ENCODE data around the gene POU2F1.
A peak's percentile ranks its signal among the peaks of the same experiment; 100 is the strongest.

POU2F1 gene

DNA sequence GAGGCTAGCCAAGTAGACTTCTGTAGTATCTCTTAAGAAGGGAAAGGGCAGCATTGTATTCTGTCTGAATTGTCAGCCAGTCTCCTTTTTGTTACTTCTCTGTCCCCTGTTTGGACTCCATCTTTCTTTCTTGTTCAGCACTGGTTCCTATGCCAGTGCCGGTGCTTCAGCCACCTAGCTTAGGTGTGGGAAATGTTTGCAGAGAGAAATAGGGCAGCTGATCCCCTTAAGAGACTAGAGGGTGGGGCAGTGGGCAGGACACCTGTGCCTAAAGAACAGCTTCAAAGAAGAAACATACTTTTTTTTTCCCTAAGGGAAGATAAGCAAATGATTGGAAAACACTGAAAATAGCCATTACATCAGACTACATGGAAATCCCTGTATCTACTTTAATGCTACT is 113.0 kb downstream of the POU2F1 start:
- TF ChIP-seq, protein P1, sequence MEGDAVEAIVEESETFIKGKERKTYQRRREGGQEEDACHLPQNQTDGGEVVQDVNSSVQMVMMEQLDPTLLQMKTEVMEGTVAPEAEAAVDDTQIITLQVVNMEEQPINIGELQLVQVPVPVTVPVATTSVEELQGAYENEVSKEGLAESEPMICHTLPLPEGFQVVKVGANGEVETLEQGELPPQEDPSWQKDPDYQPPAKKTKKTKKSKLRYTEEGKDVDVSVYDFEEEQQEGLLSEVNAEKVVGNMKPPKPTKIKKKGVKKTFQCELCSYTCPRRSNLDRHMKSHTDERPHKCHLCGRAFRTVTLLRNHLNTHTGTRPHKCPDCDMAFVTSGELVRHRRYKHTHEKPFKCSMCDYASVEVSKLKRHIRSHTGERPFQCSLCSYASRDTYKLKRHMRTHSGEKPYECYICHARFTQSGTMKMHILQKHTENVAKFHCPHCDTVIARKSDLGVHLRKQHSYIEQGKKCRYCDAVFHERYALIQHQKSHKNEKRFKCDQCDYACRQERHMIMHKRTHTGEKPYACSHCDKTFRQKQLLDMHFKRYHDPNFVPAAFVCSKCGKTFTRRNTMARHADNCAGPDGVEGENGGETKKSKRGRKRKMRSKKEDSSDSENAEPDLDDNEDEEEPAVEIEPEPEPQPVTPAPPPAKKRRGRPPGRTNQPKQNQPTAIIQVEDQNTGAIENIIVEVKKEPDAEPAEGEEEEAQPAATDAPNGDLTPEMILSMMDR (IDR thresholded peaks at IDR 0.05; ENCODE audit: borderline replicate concordance, control extremely low read depth, extremely low read depth, insufficient read depth, missing control alignments): no peak
- no peak for DNase-seq (ENCODE audit: low spot score)
- in situ Hi-C loops (cut with MboI; ENCODE audit: low sequenced_read_pairs, unreplicated experiment): no loop called here

DNA sequence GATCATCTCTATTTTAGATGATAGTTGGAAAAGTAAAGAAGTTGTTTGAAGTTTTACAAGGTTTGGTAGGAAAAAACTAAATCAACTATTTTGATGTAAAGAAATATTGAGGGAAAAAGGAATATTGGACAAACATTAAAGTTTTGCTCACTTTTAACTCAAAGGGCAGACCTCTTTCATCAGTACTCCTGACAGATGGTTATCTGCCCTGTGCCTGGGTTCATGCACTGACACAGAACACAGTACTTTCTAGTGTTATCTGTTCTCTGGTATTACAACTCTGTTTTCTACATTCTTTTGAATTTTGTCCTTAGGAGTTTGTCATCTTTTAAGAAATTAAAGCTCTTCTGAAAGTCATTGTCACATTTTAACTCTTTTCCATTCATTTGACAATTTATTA is 118.7 kb downstream of the POU2F1 start:
- TF ChIP-seq, protein P1 (IDR thresholded peaks at IDR 0.05; ENCODE audit: borderline replicate concordance, control extremely low read depth, extremely low read depth, insufficient read depth, missing control alignments): no peak
- no peak for DNase-seq (ENCODE audit: low spot score)
- in situ Hi-C loops (cut with MboI; ENCODE audit: low sequenced_read_pairs, unreplicated experiment): no loop called here

DNA sequence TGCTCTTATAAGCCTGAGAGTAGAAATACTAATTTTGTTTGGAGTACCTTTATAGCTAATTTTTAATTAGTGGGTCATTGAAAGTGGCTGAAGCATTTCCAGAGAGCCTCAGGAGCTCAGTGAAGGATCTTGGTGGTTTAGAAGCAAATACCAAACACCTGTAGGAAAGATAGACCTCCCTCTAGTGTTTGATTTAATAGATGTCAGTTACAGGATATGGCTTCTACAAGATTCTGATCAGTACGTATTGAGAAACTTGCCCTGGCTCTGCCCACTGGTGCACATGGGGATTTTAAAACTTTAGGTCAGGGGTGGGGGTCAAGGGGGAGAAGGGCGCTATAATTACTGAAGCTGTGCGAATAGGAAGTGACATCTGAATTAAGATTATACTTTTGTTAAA is 122.2 kb downstream of the POU2F1 start:
- peak; percentile 33 for DNase-seq (ENCODE audit: low spot score)
- in situ Hi-C loops (cut with MboI; ENCODE audit: low sequenced_read_pairs, unreplicated experiment): no loop called here
- TF ChIP-seq, protein P1 (IDR thresholded peaks at IDR 0.05; ENCODE audit: borderline replicate concordance, control extremely low read depth, extremely low read depth, insufficient read depth, missing control alignments): peak; percentile 5

DNA sequence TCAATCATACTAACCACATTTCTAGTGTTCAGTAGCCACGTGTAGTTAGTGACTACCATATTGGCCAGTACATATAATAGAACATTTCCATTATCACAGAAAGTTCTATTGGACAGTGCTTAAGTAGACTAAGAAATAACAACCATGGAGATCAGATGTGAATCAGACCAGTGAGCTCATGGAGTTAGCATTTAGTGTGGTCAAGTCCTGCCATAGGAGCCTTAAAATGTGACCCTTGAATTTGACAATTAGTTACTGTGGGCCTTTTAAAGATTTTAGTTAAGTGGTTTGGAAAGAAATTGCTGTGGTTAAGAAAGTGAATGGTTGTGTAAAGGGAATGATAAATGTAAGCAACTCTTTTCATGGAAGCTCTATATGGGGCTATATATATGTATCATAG is 123.4 kb downstream of the POU2F1 start:
- in situ Hi-C loops (cut with MboI; ENCODE audit: low sequenced_read_pairs, unreplicated experiment): no loop called here

DNA sequence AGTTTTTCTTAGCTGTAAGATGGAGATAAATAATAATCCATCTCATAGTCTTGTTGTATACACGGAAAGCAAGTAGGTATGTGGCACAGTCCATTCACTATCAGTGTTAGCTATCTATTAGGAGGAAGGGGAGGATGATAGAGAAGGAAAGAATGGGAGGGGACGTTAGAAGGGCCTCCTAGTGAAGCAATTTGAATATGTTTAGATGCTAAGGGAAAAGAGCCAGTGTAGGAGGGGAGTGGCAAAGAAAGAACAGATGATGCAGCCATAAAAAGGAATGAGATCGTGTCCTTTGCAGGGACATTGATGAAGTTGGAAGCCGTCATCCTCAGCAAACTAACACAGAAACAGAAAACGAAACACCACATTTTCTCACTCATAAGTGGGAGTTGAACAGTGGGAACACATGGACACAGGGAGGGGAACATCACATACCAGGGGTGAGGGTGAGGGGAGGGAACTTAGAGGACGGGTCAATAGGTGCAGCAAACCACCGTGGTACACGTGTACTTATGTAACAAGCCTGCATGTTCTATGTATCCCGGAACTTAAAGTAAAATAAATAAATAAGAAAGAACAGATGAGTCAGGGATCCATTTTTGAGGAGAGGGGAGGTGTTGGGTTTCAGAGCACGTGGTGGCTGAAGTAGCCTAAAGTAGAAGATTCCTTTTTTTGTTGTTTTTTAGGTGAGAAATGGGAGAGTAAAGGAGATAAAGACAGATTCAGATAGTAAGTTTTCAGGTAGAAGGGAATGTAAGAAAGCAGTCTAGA is 124.1 kb downstream of the POU2F1 start:
- no peak for DNase-seq (ENCODE audit: low spot score)
- TF ChIP-seq, protein P1 (IDR thresholded peaks at IDR 0.05; ENCODE audit: borderline replicate concordance, control extremely low read depth, extremely low read depth, insufficient read depth, missing control alignments): no peak
- in situ Hi-C loops (cut with MboI; ENCODE audit: low sequenced_read_pairs, unreplicated experiment): no loop called here

More for the DNA sequence above, 123.4 kb downstream of the POU2F1 start:
- no peak for DNase-seq (ENCODE audit: low spot score)
- TF ChIP-seq, protein P1 (IDR thresholded peaks at IDR 0.05; ENCODE audit: borderline replicate concordance, control extremely low read depth, extremely low read depth, insufficient read depth, missing control alignments): no peak

DNA sequence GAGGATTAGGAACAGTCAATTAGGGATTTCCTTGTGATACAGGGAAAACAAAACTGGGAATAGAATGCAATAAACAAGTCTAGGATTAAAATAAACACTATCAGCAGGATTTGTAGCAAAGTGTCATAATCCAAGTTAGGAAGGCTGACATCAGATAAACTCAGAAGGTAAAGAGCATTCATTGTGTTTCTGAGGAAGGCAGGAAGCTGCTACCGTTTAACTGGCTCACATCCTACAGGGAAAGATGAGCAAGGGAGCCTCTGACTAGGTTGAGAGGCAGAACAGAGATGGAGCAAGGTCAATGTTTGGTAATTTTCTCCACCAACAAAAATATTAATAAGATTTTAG is 124.7 kb downstream of the POU2F1 start:
- TF ChIP-seq, protein P1 (IDR thresholded peaks at IDR 0.05; ENCODE audit: borderline replicate concordance, control extremely low read depth, extremely low read depth, insufficient read depth, missing control alignments): no peak

More for the DNA sequence above, 124.7 kb downstream of the POU2F1 start:
- in situ Hi-C loops (cut with MboI; ENCODE audit: low sequenced_read_pairs, unreplicated experiment): no loop called here
- DNase-seq (ENCODE audit: low spot score): no peak
